NCI-H345 treated with DMSO at 0.1 percent for 48 hours (cell line): ENCODE data around the gene CRTAC1.

Experiments used
- DNase-seq: peaks from one replicate; lab custom pipeline; 2025; ENCODE audit not compliant: unreplicated experiment; lab: John Stamatoyannopoulos, UW

The CRTAC1 gene

GRCh38 chr10:97873569-97873968 lies 156.9 kb downstream of the CRTAC1 start:
- no peak for DNase-seq

GRCh38 chr10:97870990-97871389 lies 159.4 kb downstream of the CRTAC1 start:
- no peak for DNase-seq

GRCh38 chr10:97869091-97870042 lies 161.1 kb downstream of the CRTAC1 start:
- peak; percentile 47 for DNase-seq

GRCh38 chr10:97868134-97868685 lies 162.2 kb downstream of the CRTAC1 start:
- DNase-seq = no peak

DNA sequence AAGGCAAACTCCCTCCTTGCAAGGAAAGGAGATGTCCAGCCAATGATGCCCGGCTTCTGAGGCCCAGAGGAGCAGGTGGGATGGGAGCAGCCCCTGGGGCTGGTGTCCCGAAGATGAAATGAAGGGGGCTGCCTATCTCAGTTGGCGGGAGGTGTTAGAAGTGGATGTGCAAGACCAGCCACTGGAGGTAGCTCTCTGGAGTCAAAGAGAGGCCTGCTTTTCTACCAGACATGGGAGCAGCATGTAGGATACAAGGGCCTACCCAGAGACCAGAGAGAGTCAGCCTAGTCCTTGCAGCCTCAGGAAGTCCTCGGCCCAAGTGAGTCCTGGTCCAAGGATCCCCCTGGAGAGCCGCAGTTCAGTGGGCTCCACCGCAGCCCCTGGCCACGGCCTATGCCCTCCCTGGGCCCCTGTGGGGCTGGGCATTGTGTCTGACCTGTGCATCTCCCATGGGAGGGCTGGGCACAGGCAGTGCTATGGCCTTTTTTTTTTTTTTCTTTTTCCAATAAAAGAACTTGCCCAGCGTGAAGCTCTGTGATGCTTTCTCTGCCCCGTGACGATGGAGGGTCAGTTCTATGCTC lies 163.1 kb downstream of the CRTAC1 start:
- DNase-seq = no peak

DNA sequence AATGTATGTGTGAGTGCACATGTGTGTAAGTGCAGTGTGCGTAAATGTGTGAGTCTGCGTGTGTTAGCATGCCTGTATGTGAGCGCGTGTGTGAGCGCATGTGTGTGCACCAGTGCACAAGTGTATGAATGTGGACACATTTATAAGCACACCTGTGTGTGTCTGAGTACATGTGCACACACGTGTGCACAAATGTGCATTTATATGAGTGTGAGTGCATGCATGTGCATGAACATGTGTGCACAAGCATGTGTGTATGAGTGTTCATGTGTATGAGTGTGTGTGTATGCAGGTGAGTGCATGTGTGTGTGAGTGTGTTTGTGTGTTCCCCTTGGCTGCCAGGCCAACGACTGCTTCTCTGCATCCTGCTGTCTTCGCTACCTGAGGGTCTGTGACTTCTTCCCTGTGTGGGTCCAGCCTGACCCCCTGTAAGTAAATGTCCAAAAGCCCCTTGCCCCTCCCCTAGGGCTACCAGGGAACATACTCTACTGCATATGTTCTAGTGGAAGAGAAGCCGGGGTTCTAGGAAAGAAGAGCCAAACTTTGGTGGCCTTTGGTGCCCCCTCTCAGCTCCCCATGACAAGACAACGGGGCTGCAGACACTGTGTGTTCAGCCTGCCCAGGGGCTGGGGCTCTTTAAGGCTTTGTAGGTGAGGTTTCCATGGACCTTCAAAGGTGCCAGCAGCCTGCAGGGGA lies 163.7 kb downstream of the CRTAC1 start:
- no peak for DNase-seq

DNA sequence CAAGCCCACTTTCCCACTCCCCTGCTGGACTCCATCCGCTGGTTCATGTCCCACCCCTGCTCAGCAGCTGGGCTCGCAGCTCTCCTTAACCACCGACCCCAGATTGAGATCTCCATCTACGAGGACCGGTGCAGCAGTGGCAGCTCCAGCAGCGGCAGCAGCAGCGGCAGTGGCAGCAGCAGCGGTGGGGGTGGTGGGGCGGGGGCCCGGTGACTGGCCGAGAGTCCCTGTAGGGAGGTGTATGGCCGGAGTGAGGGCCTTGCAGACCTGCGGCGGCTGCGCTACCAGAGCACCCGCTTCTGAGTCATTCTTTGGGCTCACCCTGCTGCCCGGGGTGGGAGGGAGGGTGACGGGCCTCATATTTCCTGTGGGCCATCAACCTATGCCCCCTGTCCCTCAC lies 164.9 kb downstream of the CRTAC1 start:
- DNase-seq = no peak

DNA sequence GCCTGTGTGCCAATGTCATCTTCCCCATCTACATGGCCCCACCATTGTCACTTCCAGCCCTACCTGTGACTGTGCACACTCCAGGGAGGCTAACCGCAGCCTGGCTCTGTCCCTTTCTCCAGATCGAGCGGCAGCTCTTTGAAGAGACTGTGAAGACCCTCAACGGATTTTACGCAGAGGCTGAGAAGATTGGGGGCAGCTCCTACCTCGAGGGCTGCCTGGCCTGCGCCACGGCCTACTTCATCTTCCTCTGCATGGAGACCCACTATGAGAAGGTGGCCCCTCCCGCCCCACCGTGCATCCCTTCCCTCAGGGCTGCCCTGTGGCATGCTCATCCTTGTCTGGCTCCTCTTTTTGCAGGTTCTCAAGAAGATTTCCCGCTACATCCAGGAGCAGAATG lies 166.6 kb downstream of the CRTAC1 start:
- no peak for DNase-seq

GRCh38 chr10:97861924-97862323 lies 168.5 kb downstream of the CRTAC1 start:
- no peak for DNase-seq

- no peak for DNase-seq
These were observed 169.2 kb downstream of the CRTAC1 start for GRCh38 chr10:97861097-97861750.

- no peak for DNase-seq
These were observed 172.4 kb downstream of the CRTAC1 start for GRCh38 chr10:97858001-97858439.

DNA sequence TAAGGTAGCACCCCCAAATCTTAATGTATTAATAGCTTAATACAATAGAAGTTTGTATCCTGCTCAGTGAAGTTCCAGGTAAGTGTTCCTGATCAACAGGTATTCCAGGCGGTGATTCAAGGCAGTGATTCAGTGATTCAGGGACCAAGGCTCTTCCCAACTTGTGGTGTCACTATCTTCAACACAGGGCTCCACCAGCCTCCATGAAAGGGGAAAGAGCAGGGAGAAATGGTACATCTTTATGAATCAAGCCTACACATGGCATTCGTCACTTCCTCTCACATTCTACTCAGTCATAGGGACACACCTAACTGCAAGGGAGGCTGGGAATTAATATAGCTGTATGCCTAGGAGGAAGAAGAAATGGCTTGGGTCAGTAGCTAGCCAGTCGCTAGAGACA lies 175.7 kb downstream of the CRTAC1 start:
- DNase-seq = no peak

DNA sequence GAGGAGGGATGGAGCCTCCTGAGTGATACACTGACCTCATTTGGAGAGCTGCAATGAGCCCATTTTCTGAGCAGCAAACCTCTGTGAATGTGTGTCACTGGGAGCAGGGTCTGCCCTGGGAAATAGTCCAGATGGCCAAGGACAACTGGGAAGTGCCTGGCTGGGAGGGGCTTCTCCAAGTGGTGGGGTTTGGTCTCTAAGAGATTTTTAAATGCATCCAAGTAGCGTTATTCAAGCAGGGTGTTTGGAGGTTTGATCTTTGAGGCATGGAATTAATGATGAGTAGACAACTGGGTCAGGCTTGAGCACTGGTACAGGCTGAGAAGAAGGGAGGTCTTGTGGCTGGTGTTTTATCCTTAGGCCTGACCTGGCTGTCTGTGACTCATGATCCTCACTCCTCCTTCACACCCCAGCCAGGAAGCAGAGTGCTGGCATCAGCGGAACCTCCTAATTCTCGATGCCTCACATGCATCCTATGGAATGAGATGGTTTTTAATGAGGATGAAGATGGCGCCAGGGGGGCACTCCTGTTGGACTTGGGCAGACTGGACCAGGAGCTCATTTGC lies 177.5 kb downstream of the CRTAC1 start:
- DNase-seq = no peak

DNA sequence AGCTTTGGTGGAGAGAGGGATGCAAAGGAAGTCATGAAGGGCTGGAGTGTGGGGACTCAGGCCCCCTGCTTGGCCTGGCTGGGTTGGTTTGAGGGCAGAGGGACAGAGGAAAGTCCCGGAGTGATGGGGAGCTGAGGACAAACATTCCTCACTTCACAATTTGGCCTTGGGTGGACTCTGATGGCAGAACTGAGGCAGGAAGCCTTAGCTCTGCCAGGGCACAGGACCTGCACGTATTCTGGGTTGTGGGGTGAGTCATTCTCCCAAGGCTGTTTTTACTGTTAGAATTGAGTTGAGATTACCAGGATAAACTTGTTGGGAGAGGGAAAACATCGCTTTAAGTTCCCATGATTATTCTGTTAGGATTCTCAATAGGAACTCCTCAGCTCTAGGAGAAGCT lies 178.1 kb downstream of the CRTAC1 start:
- no peak for DNase-seq

GRCh38 chr10:97851341-97852001 lies 178.9 kb downstream of the CRTAC1 start:
- no peak for DNase-seq

DNA sequence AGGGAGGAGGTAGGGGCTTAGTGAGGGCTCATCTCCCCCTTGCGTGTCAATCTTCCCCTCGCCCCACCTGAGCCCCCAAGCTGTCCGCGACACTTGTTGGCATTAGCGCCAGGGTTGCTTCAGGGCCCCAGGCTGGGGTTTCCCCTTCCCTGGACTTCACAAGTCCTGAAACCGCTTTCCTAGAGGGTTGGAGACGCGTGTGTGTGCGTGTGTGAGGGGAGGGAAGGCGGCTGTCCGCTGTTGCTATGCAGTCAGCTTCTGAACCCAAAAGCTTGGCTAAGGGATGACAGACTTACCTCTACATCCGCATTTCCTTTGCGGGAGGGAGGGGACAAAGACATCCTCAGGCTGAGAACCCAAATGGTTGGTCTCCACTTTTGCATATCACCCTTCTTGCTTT lies 180.0 kb downstream of the CRTAC1 start:
- no peak for DNase-seq

DNA sequence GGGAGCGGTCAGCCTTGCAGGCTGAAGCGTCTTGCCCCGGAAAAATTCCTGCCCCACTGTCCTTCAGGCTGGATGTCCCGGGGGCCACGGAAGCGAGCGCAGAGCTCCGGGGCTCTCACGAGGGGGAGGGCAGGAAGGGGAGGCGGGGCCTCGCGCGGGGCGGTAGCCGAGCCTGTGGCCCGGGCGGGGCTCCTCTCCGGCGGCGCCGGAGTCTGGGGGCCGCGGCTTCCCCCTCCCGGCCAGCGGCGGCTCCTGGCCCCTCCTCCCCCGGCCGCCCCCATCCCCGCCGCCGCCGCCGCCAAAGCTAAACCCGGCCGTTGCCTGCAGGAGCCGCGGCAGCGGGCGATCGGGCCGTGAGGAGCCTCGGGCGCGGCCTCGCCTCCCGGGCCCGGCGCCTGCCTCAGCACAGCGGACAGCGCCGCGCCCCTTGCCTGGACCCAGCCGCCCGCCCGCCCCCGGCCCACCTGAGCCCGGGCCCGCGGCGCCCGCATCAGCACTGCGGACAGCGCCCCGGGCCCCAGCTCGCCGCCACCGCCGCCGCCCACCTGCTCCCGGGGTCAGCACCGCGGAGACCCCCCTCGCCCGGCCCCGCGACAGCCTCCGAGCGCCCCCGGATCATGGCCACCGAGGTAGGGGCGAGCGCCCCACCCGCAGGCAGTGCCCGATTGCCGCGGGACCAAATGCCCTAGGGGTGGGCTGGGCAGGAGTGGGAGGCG lies 180.6 kb downstream of the CRTAC1 start, which contains the start of gene GOLGA7B:
TSS of gene GOLGA7B (plus strand) at position 157 of the 716 bp plus-strand sequence. CDS start at position 618, 461 bp downstream.
- DNase-seq = peak; percentile 7

DNA sequence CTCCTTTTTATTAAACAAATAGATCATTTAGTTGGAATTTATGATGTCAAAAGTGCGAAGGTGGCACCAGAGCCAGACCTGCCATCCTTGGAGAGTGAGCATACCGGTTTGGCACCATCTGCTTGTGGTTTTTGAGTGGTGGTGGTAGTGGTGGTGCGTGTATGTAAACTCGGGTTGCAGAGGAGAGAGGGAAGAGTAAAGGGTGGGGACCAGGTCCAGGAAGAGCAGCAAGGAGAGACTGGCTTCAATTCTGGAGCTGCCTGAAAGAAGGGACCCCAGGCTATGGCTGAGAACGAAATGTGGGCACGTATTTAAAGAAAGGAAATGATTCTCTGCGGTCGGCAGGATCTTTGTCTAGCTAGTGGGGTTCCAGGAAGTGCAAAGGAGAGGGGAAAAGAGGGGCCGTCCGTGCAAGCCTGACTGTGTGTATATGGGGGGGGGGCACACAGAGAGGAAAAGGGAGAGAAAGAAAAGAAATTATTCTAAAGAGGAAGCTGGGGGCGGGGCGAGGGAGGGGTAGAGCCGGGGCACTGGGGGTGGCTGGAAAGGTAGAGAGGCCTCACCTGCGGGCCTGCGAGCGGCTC lies 181.2 kb downstream of the CRTAC1 start:
- peak; percentile 6 for DNase-seq

DNA sequence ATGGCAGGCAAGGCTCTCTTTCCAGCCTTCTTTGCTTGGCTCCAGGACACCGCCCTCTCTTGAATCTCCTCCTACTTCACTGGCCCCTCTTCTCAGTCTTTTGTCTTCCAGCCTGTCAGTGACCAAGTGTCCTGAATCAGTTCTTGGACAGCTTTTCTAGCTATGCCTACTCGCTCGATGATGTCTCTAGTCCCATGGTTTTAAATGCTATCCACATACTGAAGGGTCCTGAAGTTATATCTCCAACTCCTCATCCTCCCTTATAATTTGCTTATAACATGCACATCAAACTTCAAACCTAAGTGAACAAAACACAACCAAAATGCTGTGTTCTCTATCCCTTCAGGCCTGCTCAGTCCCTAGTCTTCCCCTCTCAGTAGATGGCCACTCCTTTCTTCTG lies 185.7 kb downstream of the CRTAC1 start:
- DNase-seq = no peak
